ENCODE results near the gene OVOL3. TPM values are rescaled to one million over a fixed set of nuclear protein-coding genes. Genes with fewer than 3 reads are reported as not detected.

Gene OVOL3
- total RNA-seq, 2 experiments from 2014 or later, result not detected

DNA sequence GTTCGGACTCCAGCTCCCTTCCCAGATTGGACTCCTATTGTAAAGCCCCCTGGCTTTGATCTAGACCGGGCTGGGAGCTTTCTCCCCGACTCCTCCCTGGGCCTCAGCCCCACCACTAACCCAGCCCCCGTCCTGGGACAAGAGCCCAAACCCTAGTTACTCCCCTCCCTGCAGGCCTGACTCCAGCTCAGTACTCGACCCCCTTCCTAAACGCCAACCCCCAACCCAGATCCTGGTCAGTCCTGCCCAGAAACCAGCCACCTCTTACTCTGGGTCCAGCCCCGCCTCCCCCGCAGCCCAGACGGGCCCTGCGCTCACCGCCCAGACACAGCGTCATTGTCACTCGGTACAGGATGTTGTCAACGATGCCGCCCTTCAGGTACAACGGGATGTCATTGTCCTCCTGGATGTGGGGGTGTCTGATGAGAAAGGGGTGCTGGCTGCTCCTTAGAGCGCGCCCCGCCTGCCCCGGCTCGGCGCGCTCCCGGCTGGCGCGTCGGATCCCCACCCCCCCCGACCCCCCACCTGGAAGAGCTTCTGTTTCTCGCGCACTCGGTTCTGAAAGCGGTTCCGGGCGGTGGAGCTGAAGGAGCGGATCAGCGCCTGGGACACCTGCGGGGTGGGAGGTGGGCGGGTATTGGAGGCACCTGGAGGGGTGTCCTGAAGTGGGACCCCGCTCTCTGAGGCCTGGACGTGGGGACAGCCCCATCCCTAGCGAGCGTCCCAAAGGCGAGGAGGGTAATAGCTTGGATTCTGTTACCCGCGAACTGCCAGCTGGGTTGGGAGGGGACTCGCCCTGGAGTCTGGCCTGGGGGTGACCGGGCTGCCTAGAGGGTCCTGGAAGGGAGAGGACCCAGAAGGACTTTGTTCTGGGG, 40.4 kb downstream of the OVOL3 start:
- Histone ChIP-seq H4K20me1 (ENCODE audit: insufficient read depth, low read length) (no peaks in the 10 kb centered on the region), H3K9me2 (ENCODE audit: insufficient read depth, low read length) (no peaks in the 10 kb centered on the region), H3K4me3 (ENCODE audit: low read depth, low read length, poor library complexity, severe bottlenecking) (no peak overlapping the region), H3K4me1 (ENCODE audit: insufficient read depth, low read length, poor library complexity, severe bottlenecking) (no peaks in the 10 kb centered on the region), H3K9me3 (ENCODE audit: low read length) (no peaks in the 10 kb centered on the region), H3K4me2 (ENCODE audit: low read length) (no peak overlapping the region), H3K36me3 (ENCODE audit: insufficient read depth, low read length) (peaks cover 41% of the 10 kb centered on the region), H2AFZ (ENCODE audit: low read length) (no peak overlapping the region), H3K79me2 (ENCODE audit: insufficient read depth, low read depth, low read length) (no peaks in the 10 kb centered on the region), H3K27ac (ENCODE audit: low read depth, low read length, poor library complexity, severe bottlenecking) (no peak overlapping the region)
- no TSS peak for BruUV-seq (replicated peaks)
- TF ChIP-seq, protein P1, sequence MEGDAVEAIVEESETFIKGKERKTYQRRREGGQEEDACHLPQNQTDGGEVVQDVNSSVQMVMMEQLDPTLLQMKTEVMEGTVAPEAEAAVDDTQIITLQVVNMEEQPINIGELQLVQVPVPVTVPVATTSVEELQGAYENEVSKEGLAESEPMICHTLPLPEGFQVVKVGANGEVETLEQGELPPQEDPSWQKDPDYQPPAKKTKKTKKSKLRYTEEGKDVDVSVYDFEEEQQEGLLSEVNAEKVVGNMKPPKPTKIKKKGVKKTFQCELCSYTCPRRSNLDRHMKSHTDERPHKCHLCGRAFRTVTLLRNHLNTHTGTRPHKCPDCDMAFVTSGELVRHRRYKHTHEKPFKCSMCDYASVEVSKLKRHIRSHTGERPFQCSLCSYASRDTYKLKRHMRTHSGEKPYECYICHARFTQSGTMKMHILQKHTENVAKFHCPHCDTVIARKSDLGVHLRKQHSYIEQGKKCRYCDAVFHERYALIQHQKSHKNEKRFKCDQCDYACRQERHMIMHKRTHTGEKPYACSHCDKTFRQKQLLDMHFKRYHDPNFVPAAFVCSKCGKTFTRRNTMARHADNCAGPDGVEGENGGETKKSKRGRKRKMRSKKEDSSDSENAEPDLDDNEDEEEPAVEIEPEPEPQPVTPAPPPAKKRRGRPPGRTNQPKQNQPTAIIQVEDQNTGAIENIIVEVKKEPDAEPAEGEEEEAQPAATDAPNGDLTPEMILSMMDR (conservative IDR thresholded peaks at IDR 0.05; ENCODE audit: low read length), result no peak
- no peak for TF ChIP-seq EZH2phosphoT487 (IDR thresholded peaks at IDR 0.05; ENCODE audit: borderline replicate concordance, low read depth, low read length)
- intact Hi-C loops (cut with micrococcal nuclease; ENCODE audit: unreplicated experiment), result no loop called here
- ChIA-PET POLR2A (no interaction called here), CTCF (ENCODE audit: unreplicated experiment) (no interaction called here)
- DNase-seq (ENCODE audit: low spot score), result no peak

DNA sequence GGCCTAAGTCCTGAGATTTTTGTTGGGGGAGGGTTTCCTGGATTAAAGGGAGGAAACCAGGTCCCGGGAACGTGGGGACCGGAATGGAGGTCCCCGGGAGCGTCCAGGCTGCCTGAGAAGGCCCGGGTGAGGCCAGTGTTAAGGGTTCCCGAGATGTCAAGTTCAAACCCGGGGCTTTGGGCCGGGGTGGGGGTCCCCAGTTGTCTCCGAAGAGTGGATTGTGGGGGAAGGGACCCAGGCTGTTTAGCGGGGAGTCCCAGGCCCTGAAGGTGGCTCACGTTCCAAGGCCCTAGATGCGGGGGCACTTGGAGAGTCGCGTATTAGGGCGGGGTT, 41.0 kb downstream of the OVOL3 start:
- no peaks in the 10 kb centered on the region for H3K9me3 ChIP-seq (ENCODE audit: low read length)
- H4K20me1 ChIP-seq (ENCODE audit: insufficient read depth, low read length), result no peaks in the 10 kb centered on the region
- H3K4me3 ChIP-seq (ENCODE audit: low read depth, low read length, poor library complexity, severe bottlenecking), result no peak overlapping the region
- CTCF ChIA-PET (ENCODE audit: unreplicated experiment), result no interaction called here
- H3K4me2 ChIP-seq (ENCODE audit: low read length), result no peak overlapping the region
- H3K9me2 ChIP-seq (ENCODE audit: insufficient read depth, low read length), result no peaks in the 10 kb centered on the region
- intact Hi-C loops (cut with micrococcal nuclease; ENCODE audit: unreplicated experiment), result no loop called here
- H3K4me1 ChIP-seq (ENCODE audit: insufficient read depth, low read length, poor library complexity, severe bottlenecking), result no peaks in the 10 kb centered on the region
- TF ChIP-seq EZH2phosphoT487 (IDR thresholded peaks at IDR 0.05; ENCODE audit: borderline replicate concordance, low read depth, low read length), result no peak
- TF ChIP-seq, protein P1 (conservative IDR thresholded peaks at IDR 0.05; ENCODE audit: low read length), result no peak
- peaks cover 35% of the 10 kb centered on the region for H3K36me3 ChIP-seq (ENCODE audit: insufficient read depth, low read length)
- no peak overlapping the region for H2AFZ ChIP-seq (ENCODE audit: low read length)
- BruUV-seq (replicated peaks), result no TSS peak
- no peak for DNase-seq (ENCODE audit: low spot score)
- H3K79me2 ChIP-seq (ENCODE audit: insufficient read depth, low read depth, low read length), result no peaks in the 10 kb centered on the region
- no peak overlapping the region for H3K27ac ChIP-seq (ENCODE audit: low read depth, low read length, poor library complexity, severe bottlenecking)
- POLR2A ChIA-PET, result no interaction called here

DNA sequence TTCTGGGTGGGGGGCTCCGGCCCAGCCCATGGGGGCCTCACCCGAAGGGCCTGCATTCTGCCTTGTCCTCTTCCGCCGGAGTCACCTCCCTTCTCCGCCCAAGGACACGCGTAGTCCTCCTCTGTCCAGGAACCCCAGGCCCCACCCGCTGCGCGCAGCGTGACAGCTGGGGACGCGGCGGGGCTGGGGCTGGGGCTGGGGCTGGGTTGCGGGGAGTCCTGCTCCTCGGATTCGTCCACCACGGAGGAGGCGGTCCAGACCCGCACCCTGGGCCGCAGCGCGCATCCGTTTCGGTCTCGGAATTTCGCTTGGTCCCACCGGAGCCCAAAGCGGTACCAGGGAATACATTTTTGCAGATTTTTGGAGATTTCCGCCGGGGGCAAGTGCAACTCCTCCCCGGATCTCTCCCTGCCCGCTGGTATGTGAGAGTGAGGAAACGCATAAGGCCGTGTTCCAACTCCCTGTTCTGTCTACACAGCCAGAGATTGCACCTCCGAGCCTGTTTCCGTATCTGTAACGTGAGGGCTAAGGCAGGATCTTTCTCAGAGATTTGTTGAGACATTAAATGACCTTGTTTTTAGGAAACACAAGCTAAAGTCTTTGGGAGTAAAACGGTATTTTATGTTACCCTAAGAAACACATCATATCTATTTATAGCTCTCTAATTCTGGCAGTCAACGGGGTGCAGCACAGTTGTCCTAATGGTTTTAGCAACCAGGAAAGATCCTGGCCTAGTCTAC, 41.6 kb downstream of the OVOL3 start, which contains the start of gene COX7A1:
COX7A1 (minus strand) TSS at position 96 of the 740 bp plus-strand sequence; CDS start at position 56, 40 bp downstream.
- H4K20me1 ChIP-seq (ENCODE audit: insufficient read depth, low read length), result no peaks in the 10 kb centered on the region

More for the DNA sequence above, 41.6 kb downstream of the OVOL3 start, which contains the start of gene COX7A1:
- no peaks in the 10 kb centered on the region for H3K9me3 ChIP-seq (ENCODE audit: low read length)
- H3K36me3 ChIP-seq (ENCODE audit: insufficient read depth, low read length), result peaks cover 32% of the 10 kb centered on the region; the same call in 1 of the 2 replicates
- TF ChIP-seq, protein P1 (conservative IDR thresholded peaks at IDR 0.05; ENCODE audit: low read length), result no peak
- TF ChIP-seq EZH2phosphoT487 (IDR thresholded peaks at IDR 0.05; ENCODE audit: borderline replicate concordance, low read depth, low read length), result no peak
- no peak within 1 kb of the TSS for H3K4me3 ChIP-seq (ENCODE audit: low read depth, low read length, poor library complexity, severe bottlenecking)
- intact Hi-C loops (cut with micrococcal nuclease; ENCODE audit: unreplicated experiment), result no loop called here
- no peak within 1 kb of the TSS for H2AFZ ChIP-seq (ENCODE audit: low read length)
- ChIA-PET POLR2A (no interaction called here), CTCF (ENCODE audit: unreplicated experiment) (no interaction called here)
- no peaks in the 10 kb centered on the region for H3K9me2 ChIP-seq (ENCODE audit: insufficient read depth, low read length)
- no peak within 1 kb of the TSS for H3K27ac ChIP-seq (ENCODE audit: low read depth, low read length, poor library complexity, severe bottlenecking)
- no peak within 1 kb of the TSS for H3K4me2 ChIP-seq (ENCODE audit: low read length)
- DNase-seq (ENCODE audit: low spot score), result no peak
- no peaks in the 10 kb centered on the region for H3K4me1 ChIP-seq (ENCODE audit: insufficient read depth, low read length, poor library complexity, severe bottlenecking)
- BruUV-seq (replicated peaks), result no TSS peak
- H3K79me2 ChIP-seq (ENCODE audit: insufficient read depth, low read depth, low read length), result no peaks in the 10 kb centered on the region

Data from OCI-LY7 (cell line).